Left ventricle myocardium inferior (tissue), 1 donor: ENCODE data around the gene MYO5B. TPM values are rescaled to one million over a fixed set of nuclear protein-coding genes. Genes with fewer than 3 reads are reported as not detected.

ENCODE experiments used
- DNase-seq: peaks from one replicate; pipeline ENCODE4 v3.0.0-alpha.2; 2020
- H3K27ac ChIP-seq: fragments of 200-600 bp; replicated peaks from 2 replicates; pipeline ENCODE4 v1.8.0; 2021
- H3K27me3 ChIP-seq: fragments of 200-600 bp; 2 replicates; pipeline ENCODE4 v1.8.0; 2021; ENCODE audit warnings: low read depth
- H3K36me3 ChIP-seq: fragments of 200-600 bp; 2 replicates; pipeline ENCODE4 v1.8.0; 2021
- H3K4me1 ChIP-seq: fragments of 200-600 bp; 2 replicates; pipeline ENCODE4 v1.8.0; 2021
- H3K4me3 ChIP-seq: fragments of 200-600 bp; 2 replicates; pipeline ENCODE4 v1.8.0; 2021; ENCODE audit warnings: mild to moderate bottlenecking, moderate library complexity
- H3K9me3 ChIP-seq: fragments of 200-600 bp; replicated peaks from 2 replicates; pipeline ENCODE4 v1.8.0; 2021
- CTCF ChIP-seq: fragments of 200-600 bp; IDR thresholded peaks from 2 replicates; pipeline ENCODE4 v1.8.0; 2021; ENCODE audit warnings: antibody characterized with exemption, mild to moderate bottlenecking, borderline replicate concordance
- intact Hi-C: fragments of 100-400 bp; cut with micrococcal nuclease; formaldehyde crosslinking; loops from one replicate; pipeline ENCODE4 v1.11.0; 2022
- total RNA-seq: library from RNA; stranded (reverse); fragmentation: NEBNext Ultra II Directional; extraction: Animal tissue kit (Norgen Biotek cat#: 25700); gene quantifications from one replicate; pipeline ENCODE4 v1.2.1, GENCODE V29; 2021
- donor health status: DM: no; HTN: yes; CAD: no; lungs with severe emphysema.

MYO5B gene
- total RNA-seq, 1 donor from 2014 or later, result 0.44 TPM

GRCh38 chr18:50075772-50076171, 119.2 kb downstream of the MYO5B start:
- H3K4me3 ChIP-seq, result no peak overlapping the region
- peaks cover 16% of the 10 kb centered on the region for H3K4me1 ChIP-seq
- H3K27ac ChIP-seq, result no peak overlapping the region
- intact Hi-C loops, result no loop called here
- H3K9me3 ChIP-seq, result no peaks in the 10 kb centered on the region
- no peak for TF ChIP-seq CTCF
- H3K27me3 ChIP-seq, result peaks cover 41% of the 10 kb centered on the region
- DNase-seq, result no peak
- no peaks in the 10 kb centered on the region for H3K36me3 ChIP-seq

GRCh38 chr18:50074404-50074803, 120.5 kb downstream of the MYO5B start:
- Histone ChIP-seq H3K36me3 (no peaks in the 10 kb centered on the region), H3K27me3 (peaks cover 41% of the 10 kb centered on the region), H3K27ac (no peak overlapping the region), H3K4me3 (no peak overlapping the region), H3K4me1 (peaks cover 8% of the 10 kb centered on the region), H3K9me3 (no peaks in the 10 kb centered on the region)
- intact Hi-C loops, result no loop called here
- no peak for DNase-seq
- TF ChIP-seq CTCF, result no peak

GRCh38 chr18:50073319-50073718, 121.6 kb downstream of the MYO5B start:
- Histone ChIP-seq H3K4me1 (peaks cover 6% of the 10 kb centered on the region), H3K4me3 (no peak overlapping the region), H3K9me3 (no peaks in the 10 kb centered on the region), H3K36me3 (no peaks in the 10 kb centered on the region), H3K27me3 (peaks cover 41% of the 10 kb centered on the region), H3K27ac (no peak overlapping the region)
- no peak for TF ChIP-seq CTCF
- intact Hi-C loops, result no loop called here
- DNase-seq, result no peak

- intact Hi-C loops, result no loop called here
- no peak for TF ChIP-seq CTCF
- Histone ChIP-seq H3K27me3 (peaks cover 44% of the 10 kb centered on the region), H3K4me1 (peaks cover 6% of the 10 kb centered on the region), H3K9me3 (no peaks in the 10 kb centered on the region), H3K27ac (no peak overlapping the region), H3K4me3 (no peak overlapping the region), H3K36me3 (no peaks in the 10 kb centered on the region)
- DNase-seq, result no peak
Measured at GRCh38 chr18:50072146-50072545, 122.8 kb downstream of the MYO5B start.

GRCh38 chr18:50071397-50071796, 123.5 kb downstream of the MYO5B start:
- no peak overlapping the region for H3K4me3 ChIP-seq
- H3K36me3 ChIP-seq, result no peaks in the 10 kb centered on the region
- no peak overlapping the region for H3K27ac ChIP-seq
- no peaks in the 10 kb centered on the region for H3K9me3 ChIP-seq
- peaks cover 6% of the 10 kb centered on the region for H3K4me1 ChIP-seq
- H3K27me3 ChIP-seq, result peaks cover 47% of the 10 kb centered on the region
- intact Hi-C loops, result no loop called here
- no peak for DNase-seq
- no peak for TF ChIP-seq CTCF

GRCh38 chr18:50069422-50069821, 125.5 kb downstream of the MYO5B start:
- intact Hi-C loops, result no loop called here

More at GRCh38 chr18:50069422-50069821, 125.5 kb downstream of the MYO5B start:
- Histone ChIP-seq H3K9me3 (no peaks in the 10 kb centered on the region), H3K27ac (no peak overlapping the region), H3K4me3 (no peak overlapping the region), H3K4me1 (peaks cover 6% of the 10 kb centered on the region), H3K27me3 (peaks cover 36% of the 10 kb centered on the region), H3K36me3 (no peaks in the 10 kb centered on the region)
- no peak for DNase-seq
- TF ChIP-seq CTCF, result no peak
